GM12874 (cell line): ENCODE measurements around the gene NLRC5.

ENCODE experiments used
- TF ChIP-seq, protein P1 (sequence below): IDR thresholded peaks from 2 replicates; pipeline ENCODE4 v1.5.1; 2011; ENCODE audit warnings: low read depth, mild to moderate bottlenecking, control low read depth, low read length, moderate library complexity; ENCODE audit not compliant: insufficient read depth

Gene NLRC5

DNA sequence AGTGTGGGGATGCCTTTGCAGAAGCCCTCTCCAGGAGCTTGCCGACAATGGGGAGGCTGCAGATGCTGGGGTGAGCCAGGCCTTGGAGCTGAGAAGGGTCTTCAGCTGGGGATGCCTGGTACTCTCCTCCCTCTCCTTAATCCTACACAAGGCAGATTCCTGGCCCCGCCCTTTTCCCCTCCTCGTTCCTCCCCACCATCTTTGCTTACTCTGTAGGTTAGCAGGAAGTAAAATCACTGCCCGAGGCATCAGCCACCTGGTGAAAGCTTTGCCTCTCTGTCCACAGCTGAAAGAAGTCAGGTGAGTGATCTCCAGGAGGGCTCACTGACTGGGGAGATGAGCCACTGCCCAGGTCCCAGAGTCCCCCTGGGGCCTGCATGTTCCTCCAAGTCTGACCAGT, 38.7 kb downstream of the NLRC5 start:
- TF ChIP-seq, protein P1, sequence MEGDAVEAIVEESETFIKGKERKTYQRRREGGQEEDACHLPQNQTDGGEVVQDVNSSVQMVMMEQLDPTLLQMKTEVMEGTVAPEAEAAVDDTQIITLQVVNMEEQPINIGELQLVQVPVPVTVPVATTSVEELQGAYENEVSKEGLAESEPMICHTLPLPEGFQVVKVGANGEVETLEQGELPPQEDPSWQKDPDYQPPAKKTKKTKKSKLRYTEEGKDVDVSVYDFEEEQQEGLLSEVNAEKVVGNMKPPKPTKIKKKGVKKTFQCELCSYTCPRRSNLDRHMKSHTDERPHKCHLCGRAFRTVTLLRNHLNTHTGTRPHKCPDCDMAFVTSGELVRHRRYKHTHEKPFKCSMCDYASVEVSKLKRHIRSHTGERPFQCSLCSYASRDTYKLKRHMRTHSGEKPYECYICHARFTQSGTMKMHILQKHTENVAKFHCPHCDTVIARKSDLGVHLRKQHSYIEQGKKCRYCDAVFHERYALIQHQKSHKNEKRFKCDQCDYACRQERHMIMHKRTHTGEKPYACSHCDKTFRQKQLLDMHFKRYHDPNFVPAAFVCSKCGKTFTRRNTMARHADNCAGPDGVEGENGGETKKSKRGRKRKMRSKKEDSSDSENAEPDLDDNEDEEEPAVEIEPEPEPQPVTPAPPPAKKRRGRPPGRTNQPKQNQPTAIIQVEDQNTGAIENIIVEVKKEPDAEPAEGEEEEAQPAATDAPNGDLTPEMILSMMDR, result no peak

- TF ChIP-seq, protein P1, result no peak
These were observed 40.1 kb downstream of the NLRC5 start for GRCh38 chr16:57029161-57030160.

DNA sequence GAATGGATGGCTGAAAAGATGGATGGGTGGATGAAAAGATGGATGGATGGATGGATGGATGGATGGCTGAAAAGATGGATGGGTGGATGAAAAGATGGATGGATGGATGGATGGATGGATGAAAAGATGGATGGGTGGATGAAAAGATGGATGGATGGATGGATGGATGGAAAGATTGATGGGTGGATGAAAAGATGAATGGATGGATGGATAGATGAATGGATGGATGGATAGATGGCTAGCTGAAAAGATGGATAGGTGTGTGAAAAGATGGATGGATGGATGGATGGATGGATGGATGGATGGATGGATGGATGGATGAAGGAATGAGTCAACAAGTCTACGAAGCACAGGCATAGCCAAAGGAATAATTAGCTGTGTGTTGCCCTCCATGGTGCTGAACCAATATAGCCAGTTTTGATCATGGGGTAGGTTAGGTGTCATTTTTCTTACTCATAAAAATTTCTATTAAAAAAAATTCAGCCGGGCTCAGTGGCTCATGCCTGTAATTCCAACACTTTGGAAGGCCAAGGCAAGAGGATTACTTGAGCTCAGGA, 41.1 kb downstream of the NLRC5 start:
- TF ChIP-seq, protein P1, result no peak

GRCh38 chr16:57031156-57031555, 41.8 kb downstream of the NLRC5 start:
- TF ChIP-seq, protein P1, result no peak

DNA sequence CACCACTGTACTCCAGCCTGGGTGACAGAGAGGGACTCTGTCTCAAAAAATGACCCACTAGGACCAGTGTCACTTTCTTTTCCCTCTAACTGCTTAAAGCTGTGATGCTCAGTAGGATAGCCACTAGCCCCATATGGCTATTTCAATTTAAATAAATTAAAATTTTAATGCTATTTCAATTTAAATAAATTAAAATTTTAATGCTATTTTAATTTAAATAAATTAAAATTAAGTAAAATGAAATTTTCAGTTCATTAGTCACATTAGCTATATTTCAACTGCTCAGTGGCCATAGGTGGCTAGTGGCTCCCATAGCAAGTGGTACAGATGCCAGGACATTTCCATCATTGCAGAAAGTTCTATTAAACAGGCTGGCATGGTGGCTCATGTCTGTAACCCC, 43.0 kb downstream of the NLRC5 start:
- TF ChIP-seq, protein P1, result no peak

DNA sequence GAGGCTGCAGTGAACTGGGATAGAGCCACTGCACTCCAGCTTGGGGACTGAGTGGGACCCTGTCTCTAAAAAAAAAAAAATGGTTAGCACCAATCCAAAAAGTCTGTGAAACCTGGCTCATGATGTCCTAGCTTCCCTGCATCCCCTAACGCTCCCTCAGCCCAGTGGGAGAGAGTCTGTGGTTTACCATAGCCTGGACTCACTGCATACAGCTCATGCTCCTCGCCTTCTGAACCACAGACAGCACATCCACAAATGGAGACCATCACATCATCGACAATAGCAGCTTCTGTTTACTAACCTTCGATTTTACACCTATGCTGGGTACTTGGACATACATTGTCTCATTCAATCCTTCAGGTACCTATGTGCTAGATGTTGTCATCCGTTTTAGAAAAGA, 43.6 kb downstream of the NLRC5 start:
- TF ChIP-seq, protein P1, result no peak

GRCh38 chr16:57036315-57036714, 47.0 kb downstream of the NLRC5 start:
- TF ChIP-seq, protein P1, result no peak
